OCI-LY3 (cell line): ENCODE results near the gene TANK.

Experiments
- CTCF ChIP-seq: fragments of 200-600, 300-600 bp; sonication (generic); IDR thresholded peaks from 2 replicates; pipeline ENCODE4 v1.5.1; 2014; ENCODE audit warnings: antibody characterized with exemption, low read length, low read depth
- EZH2phosphoT487 ChIP-seq: fragments of 200-600 bp; shearing (Covaris generic); IDR thresholded peaks from 2 replicates; pipeline ENCODE4 v1.6.1; 2018; ENCODE audit warnings: antibody characterized with exemption, mixed run types, low read depth

GRCh38 chr2:161169335-161169734 is 9.1 kb downstream of the TANK start:
- TF ChIP-seq CTCF (no peak), EZH2phosphoT487 (no peak)
